HCT116 (cell line): ENCODE results near the gene TFDP1. TPM values are rescaled to one million over a fixed set of nuclear protein-coding genes. Genes with fewer than 3 reads are reported as not detected.

Source experiments
- ATAC-seq: fragments of 200-7000 bp; cut with Tn5 transposase; 2 replicates; pipeline ENCODE4 v1.9.1; 2020; ENCODE audit warnings: mild to moderate bottlenecking, moderate library complexity
- BruUV-seq: library from RNA; stranded (reverse); fragments of 400-500 nt; replicated peaks from 2 replicates; lab custom pipeline; 2021; lab: Mats Ljungman, UMichigan
- CTCF ChIA-PET: fragments of 300-600 bp; sonication (Branson Sonifier 250); formaldehyde crosslinking; loops from one replicate; lab custom pipeline; 2021; ENCODE audit warnings: antibody characterized with exemption; lab: Charles Lee
- POLR2A ChIA-PET: fragments of 300-600, 350-600 bp; sonication (Branson Sonifier 250); formaldehyde crosslinking; loops from one replicate; lab custom pipeline; 2021; ENCODE audit warnings: antibody characterized with exemption; lab: Charles Lee
- RAD21 ChIA-PET, 2 experiments: fragments of 300-600 bp; sonication (Branson Sonifier 250); formaldehyde crosslinking; loops; one replicate each; lab custom pipeline; 2023; ENCODE audit warnings: low total read pairs in 2 of 2; ENCODE audit not compliant: uncharacterized antibody in 2 of 2, unreplicated experiment in 2 of 2, low non-redundant PET in 1 of 2; lab: Charles Lee
- DNase-seq: peaks from one replicate; pipeline ENCODE4 v3.0.0-alpha.2; 2010; ENCODE audit warnings: low read depth, low spot score
- H2AFZ ChIP-seq: fragments of 200-600 bp; shearing (Covaris generic), sonication (generic); 2 replicates; pipeline ENCODE4 v1.6.1; 2017; ENCODE audit warnings: low read depth, mixed run types, mixed read lengths, antibody characterized with exemption, low read length; ENCODE audit not compliant: poor library complexity, severe bottlenecking
- H3K27ac ChIP-seq: 2 replicates; pipeline ENCODE4 v1.5.1; 2012; ENCODE audit warnings: low read depth, low read length
- H3K27me3 ChIP-seq: fragments of 200-600 bp; sonication (generic); 2 replicates; pipeline ENCODE4 v1.6.1; 2016; ENCODE audit warnings: mixed run types, low read length, mixed read lengths; ENCODE audit not compliant: insufficient read depth
- H3K36me3 ChIP-seq, 2 experiments: fragments of 200-500 bp in 1 of 2; fragments of 200-600 bp in 1 of 2; sonication (Bioruptor generic) in 1 of 2; sonication (generic) in 1 of 2; 2 replicates each; pipeline versions ENCODE4 v1.5.1 to v1.6.1; 2014 to 2016; ENCODE audit warnings: low read length in 2 of 2, inconsistent platforms in 1 of 2, mixed read lengths in 1 of 2, mixed run types in 1 of 2; ENCODE audit not compliant: insufficient read depth in 2 of 2, control insufficient read depth in 1 of 2
- H3K4me1 ChIP-seq, 2 experiments: fragments of 200-600 bp in 1 of 2; sonication (generic) in 1 of 2; 2 replicates each; pipeline versions ENCODE4 v1.5.1 to v1.6.1; 2012 to 2017; ENCODE audit warnings: low read length in 2 of 2, inconsistent platforms in 1 of 2, mild to moderate bottlenecking in 1 of 2, mixed read lengths in 1 of 2, mixed run types in 1 of 2, moderate library complexity in 1 of 2; ENCODE audit not compliant: insufficient read depth in 2 of 2, control insufficient read depth in 1 of 2
- H3K4me2 ChIP-seq: fragments of 200-600 bp; sonication (generic); 2 replicates; pipeline ENCODE4 v1.6.1; 2017; ENCODE audit warnings: mixed run types, low read length, mixed read lengths
- H3K4me3 ChIP-seq, 2 experiments: fragments of 200-600 bp in 1 of 2; sonication (generic) in 1 of 2; replicated peaks in 1 of 2; 2 replicates each; pipeline ENCODE4 v1.5.1; 2011 to 2016; ENCODE audit warnings: low read length in 2 of 2, control low read depth in 1 of 2, low read depth in 1 of 2, mild to moderate bottlenecking in 1 of 2, mixed read lengths in 1 of 2, mixed run types in 1 of 2
- H3K79me2 ChIP-seq: fragments of 200-600 bp; sonication (generic); 2 replicates; pipeline ENCODE4 v1.6.1; 2017; ENCODE audit warnings: mild to moderate bottlenecking, mixed run types, low read length, moderate library complexity, mixed read lengths; ENCODE audit not compliant: insufficient read depth
- H3K9ac ChIP-seq: fragments of 200-600 bp; sonication (generic); 2 replicates; pipeline ENCODE4 v1.6.1; 2016; ENCODE audit warnings: low read length, mixed read lengths
- H3K9me2 ChIP-seq: fragments of 200-600 bp; sonication (generic), shearing (Covaris generic); 2 replicates; pipeline ENCODE4 v1.6.1; 2017; ENCODE audit warnings: mixed run types, mild to moderate bottlenecking, moderate library complexity; ENCODE audit not compliant: insufficient read depth
- H3K9me3 ChIP-seq, 2 experiments: fragments of 200-500 bp in 1 of 2; fragments of 200-600 bp in 1 of 2; sonication (Bioruptor generic) in 1 of 2; sonication (generic) in 1 of 2; 2 replicates each; pipeline ENCODE4 v1.6.1; 2014 to 2017; ENCODE audit warnings: low read length in 2 of 2, mixed read lengths in 2 of 2, inconsistent platforms in 1 of 2, low read depth in 1 of 2, mild to moderate bottlenecking in 1 of 2, mixed run types in 1 of 2, moderate library complexity in 1 of 2; ENCODE audit not compliant: control insufficient read depth in 1 of 2, insufficient read depth in 1 of 2
- H4K20me1 ChIP-seq: fragments of 200-600 bp; sonication (generic), shearing (Covaris generic); 2 replicates; pipeline ENCODE4 v1.6.1; 2017; ENCODE audit warnings: mixed run types, mild to moderate bottlenecking, moderate library complexity; ENCODE audit not compliant: insufficient read depth
- EGR1 ChIP-seq: IDR thresholded peaks from 2 replicates; pipeline ENCODE4 v1.6.1; 2012; ENCODE audit warnings: low read depth
- ELF1 ChIP-seq: IDR thresholded peaks from 2 replicates; pipeline ENCODE4 v1.6.1; 2012; ENCODE audit warnings: low read depth, borderline replicate concordance
- EZH2phosphoT487 ChIP-seq: fragments of 200-600 bp; IDR thresholded peaks from 2 replicates; pipeline ENCODE4 v1.6.1; 2018; ENCODE audit warnings: antibody characterized with exemption, borderline replicate concordance
- MAX ChIP-seq: IDR thresholded peaks from 2 replicates; pipeline ENCODE4 v1.6.1; 2012
- POLR2AphosphoS5 ChIP-seq: IDR thresholded peaks from 2 replicates; pipeline ENCODE4 v1.6.1; 2011; ENCODE audit warnings: mild to moderate bottlenecking, low read depth, low read length, moderate library complexity
- RAD21 ChIP-seq: IDR thresholded peaks from 2 replicates; pipeline ENCODE4 v1.6.1; 2012; ENCODE audit warnings: low read depth, mild to moderate bottlenecking
- SIN3A ChIP-seq: IDR thresholded peaks from 2 replicates; pipeline ENCODE4 v1.6.1; 2012; ENCODE audit warnings: low read depth
- SP1 ChIP-seq: IDR thresholded peaks from 2 replicates; pipeline ENCODE4 v1.6.1; 2012; ENCODE audit warnings: low read depth
- TCF7L2 ChIP-seq: IDR thresholded peaks from 2 replicates; pipeline ENCODE4 v1.7.0; 2011; ENCODE audit warnings: borderline replicate concordance, inconsistent platforms; ENCODE audit not compliant: insufficient read depth, insufficient read length; ENCODE audit errors: extremely low read depth
- YY1 ChIP-seq: IDR thresholded peaks from 2 replicates; pipeline ENCODE4 v1.6.1; 2011; ENCODE audit warnings: low read length, low read depth, moderate library complexity, mild to moderate bottlenecking; ENCODE audit not compliant: insufficient replicate concordance; ENCODE audit errors: extremely low read depth
- ZBTB33 ChIP-seq: IDR thresholded peaks from 2 replicates; pipeline ENCODE4 v1.6.1; 2011; ENCODE audit warnings: mild to moderate bottlenecking, low read length, moderate library complexity; ENCODE audit not compliant: insufficient replicate concordance; ENCODE audit errors: extremely low read depth
- ZFX ChIP-seq: fragments of 450-650 bp; IDR thresholded peaks from 2 replicates; pipeline ENCODE4 v1.6.1; 2017
- ZNF274 ChIP-seq: fragments of 200-500 bp; sonication (Bioruptor generic); IDR thresholded peaks from 2 replicates; pipeline ENCODE4 v1.6.1; 2014; ENCODE audit warnings: mild to moderate bottlenecking, low read depth, low read length, inconsistent platforms
- intact Hi-C: fragments of 100-400 bp; cut with micrococcal nuclease; formaldehyde crosslinking; loops from 2 replicates; pipeline ENCODE4 v1.10.0; 2022
- total RNA-seq: library from RNA; stranded (reverse); gene quantifications from one replicate; pipeline ENCODE4 v1.2.1, GENCODE V29; 2021; ENCODE audit not compliant: unreplicated experiment
- TF ChIP-seq, protein P1 (sequence below), 3 experiments: fragments of 200-600 bp in 1 of 3; sonication (generic) in 1 of 3; IDR thresholded peaks in 2 of 3; conservative IDR thresholded peaks in 1 of 3; 2 replicates each; pipeline ENCODE4 v1.5.1; 2012 to 2017; ENCODE audit warnings: low read depth in 2 of 3, low read length in 2 of 3, antibody characterized with exemption in 1 of 3, borderline replicate concordance in 1 of 3, control low read depth in 1 of 3, mild to moderate bottlenecking in 1 of 3, mixed read lengths in 1 of 3, mixed run types in 1 of 3, moderate library complexity in 1 of 3; ENCODE audit not compliant: insufficient read depth in 1 of 3

TFDP1 gene
- total RNA-seq, 1 experiment from 2014 or later = 169 TPM

GRCh38 chr13:113536461-113537110 is 48.0 kb upstream of the TFDP1 start:
- Histone ChIP-seq H3K9ac (no peak overlapping the region), H3K4me1 (peaks cover 0 to 8% of the 10 kb centered on the region in 2 experiments; a peak in 2 of 4 replicates), H3K9me2 (no peaks in the 10 kb centered on the region), H3K4me3 (no peak overlapping the region), H2AFZ (no peak overlapping the region), H3K9me3 (no peaks in the 10 kb centered on the region), H3K4me2 (no peak overlapping the region), H3K79me2 (no peaks in the 10 kb centered on the region), H3K27ac (no peak overlapping the region), H3K36me3 (no peaks in the 10 kb centered on the region; a peak in 2 of 4 replicates), H4K20me1 (no peaks in the 10 kb centered on the region), H3K27me3 (no peaks in the 10 kb centered on the region)
- no peak for TF ChIP-seq EZH2phosphoT487
- TF ChIP-seq SP1 = no peak
- TF ChIP-seq RAD21 = no peak
- no peak for TF ChIP-seq ZFX
- no peak for TF ChIP-seq ELF1
- no peak for TF ChIP-seq TCF7L2
- no peak for TF ChIP-seq POLR2AphosphoS5
- TF ChIP-seq, protein P1, sequence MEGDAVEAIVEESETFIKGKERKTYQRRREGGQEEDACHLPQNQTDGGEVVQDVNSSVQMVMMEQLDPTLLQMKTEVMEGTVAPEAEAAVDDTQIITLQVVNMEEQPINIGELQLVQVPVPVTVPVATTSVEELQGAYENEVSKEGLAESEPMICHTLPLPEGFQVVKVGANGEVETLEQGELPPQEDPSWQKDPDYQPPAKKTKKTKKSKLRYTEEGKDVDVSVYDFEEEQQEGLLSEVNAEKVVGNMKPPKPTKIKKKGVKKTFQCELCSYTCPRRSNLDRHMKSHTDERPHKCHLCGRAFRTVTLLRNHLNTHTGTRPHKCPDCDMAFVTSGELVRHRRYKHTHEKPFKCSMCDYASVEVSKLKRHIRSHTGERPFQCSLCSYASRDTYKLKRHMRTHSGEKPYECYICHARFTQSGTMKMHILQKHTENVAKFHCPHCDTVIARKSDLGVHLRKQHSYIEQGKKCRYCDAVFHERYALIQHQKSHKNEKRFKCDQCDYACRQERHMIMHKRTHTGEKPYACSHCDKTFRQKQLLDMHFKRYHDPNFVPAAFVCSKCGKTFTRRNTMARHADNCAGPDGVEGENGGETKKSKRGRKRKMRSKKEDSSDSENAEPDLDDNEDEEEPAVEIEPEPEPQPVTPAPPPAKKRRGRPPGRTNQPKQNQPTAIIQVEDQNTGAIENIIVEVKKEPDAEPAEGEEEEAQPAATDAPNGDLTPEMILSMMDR (IDR thresholded peaks at IDR 0.05 in 2 of 3, conservative IDR thresholded peaks at IDR 0.05 in 1 of 3; ENCODE audit: borderline replicate concordance in 1 of 3, insufficient read depth in 1 of 3, low read depth in 2 of 3, low read length in 2 of 3) = no peak
- TF ChIP-seq YY1 = no peak
- no peak for TF ChIP-seq ZBTB33
- TF ChIP-seq EGR1 = no peak
- TF ChIP-seq SIN3A = no peak
- no peak for TF ChIP-seq ZNF274
- TF ChIP-seq MAX = no peak
- BruUV-seq = no TSS peak
- intact Hi-C loops = no loop called here
- ChIA-PET POLR2A (no interaction called here), RAD21 (no interaction called here), CTCF (no interaction called here)
- ATAC-seq = no peak
- no peak for DNase-seq
